B cell (primary cell): ENCODE results near the gene PWWP2B. TPM values are rescaled to one million over a fixed set of nuclear protein-coding genes. Genes with fewer than 3 reads are reported as not detected.

Experiments used
- ATAC-seq: fragments of 200-7000 bp; cut with Tn5 transposase; one replicate; pipeline ENCODE4 v1.10.0; 2021; ENCODE audit warnings: low read depth, mild to moderate bottlenecking, moderate number of reproducible peaks, moderate library complexity
- CTCF ChIA-PET: fragments of 350-600 bp; sonication (Branson Sonifier 250); formaldehyde crosslinking; loops from one replicate; lab custom pipeline; 2021; ENCODE audit warnings: antibody characterized with exemption, inconsistent platforms; lab: Charles Lee
- POLR2A ChIA-PET: fragments of 350-600 bp; sonication (Branson Sonifier 250); formaldehyde crosslinking; loops from one replicate; lab custom pipeline; 2021; ENCODE audit warnings: antibody characterized with exemption; lab: Charles Lee
- DNase-seq: peaks from one replicate; pipeline ENCODE4 v3.0.0; 2013
- H2AFZ ChIP-seq: 2 replicates; pipeline ENCODE4 v1.6.1; 2012; ENCODE audit warnings: mild to moderate bottlenecking, low read depth, low read length; ENCODE audit not compliant: insufficient read depth, poor library complexity, severe bottlenecking
- H3K27ac ChIP-seq, 2 donors: 1 replicate in 1 of 2; 2 replicates in 1 of 2; pipeline ENCODE4 v1.5.1; 2012 to 2013; ENCODE audit warnings: low read length in 2 of 2, mild to moderate bottlenecking in 2 of 2, moderate library complexity in 1 of 2
- H3K27me3 ChIP-seq, 4 experiments: fragments of 200-600 bp in 1 of 4; sonication (generic) in 1 of 4; replicated peaks in 1 of 4; 1 replicate in 2 of 4; 2 replicates in 2 of 4; pipeline versions ENCODE4 v1.6.1 to v1.7.0; 2013 to 2016; ENCODE audit warnings: low read length in 3 of 4, mild to moderate bottlenecking in 2 of 4, mixed read lengths in 1 of 4, moderate library complexity in 1 of 4; ENCODE audit not compliant: insufficient read depth in 4 of 4, control insufficient read depth in 3 of 4; ENCODE audit errors: control extremely low read depth in 1 of 4
- H3K36me3 ChIP-seq, 2 experiments: replicated peaks in 1 of 2; 1 replicate in 1 of 2; 2 replicates in 1 of 2; pipeline versions ENCODE4 v1.6.1 to v1.7.1; 2013; ENCODE audit warnings: low read length in 1 of 2; ENCODE audit not compliant: insufficient read depth in 2 of 2, control insufficient read depth in 1 of 2; ENCODE audit errors: control extremely low read depth in 1 of 2, extremely low read depth in 1 of 2
- H3K4me1 ChIP-seq, 2 donors: fragments of 200-600 bp in 1 of 2; sonication (generic) in 1 of 2; 1 replicate in 1 of 2; 2 replicates in 1 of 2; pipeline versions ENCODE4 v1.5.1 to v1.6.1; 2013 to 2017; ENCODE audit warnings: low read length in 2 of 2; ENCODE audit not compliant: control insufficient read depth in 2 of 2, insufficient read depth in 2 of 2
- H3K4me2 ChIP-seq: replicated peaks from 2 replicates; pipeline ENCODE3; 2012; ENCODE audit warnings: mild to moderate bottlenecking, low read depth, low read length; ENCODE audit not compliant: poor library complexity, severe bottlenecking
- H3K4me3 ChIP-seq, 5 experiments: fragments of 200-600 bp in 1 of 5; sonication (generic) in 1 of 5; 1 replicate in 3 of 5; 2 replicates in 2 of 5; pipeline versions ENCODE4 v1.5.1 to v1.7.0; 2011 to 2016; ENCODE audit warnings: low read length in 4 of 5, mild to moderate bottlenecking in 4 of 5, low read depth in 2 of 5, control low read depth in 1 of 5, moderate library complexity in 1 of 5; ENCODE audit not compliant: insufficient read depth in 1 of 5; ENCODE audit errors: control extremely low read depth in 1 of 5, extremely low read depth in 1 of 5
- H3K79me2 ChIP-seq: fragments of 200-600 bp; sonication (generic); one replicate; pipeline ENCODE4 v1.6.0; 2016; ENCODE audit warnings: low read length; ENCODE audit not compliant: control insufficient read depth, insufficient read depth
- H3K9ac ChIP-seq: fragments of 200-600 bp; sonication (generic); 2 replicates; pipeline ENCODE4 v1.6.1; 2017; ENCODE audit warnings: mild to moderate bottlenecking, low read length, moderate library complexity
- H3K9me3 ChIP-seq, 3 donors: one replicate each; pipeline versions ENCODE4 v1.6.1 to v1.7.1; 2013; ENCODE audit warnings: low read length in 2 of 3; ENCODE audit not compliant: control insufficient read depth in 2 of 3, insufficient read depth in 1 of 3; ENCODE audit errors: control extremely low read depth in 1 of 3
- H4K20me1 ChIP-seq: 2 replicates; pipeline ENCODE4 v1.6.0; 2012; ENCODE audit warnings: mild to moderate bottlenecking, low read length; ENCODE audit not compliant: insufficient read depth, control insufficient read depth, poor library complexity, severe bottlenecking
- H3K27ac Mint-ChIP-seq: one replicate; pipeline ENCODE4 v1.8.0; 2021; ENCODE audit warnings: mixed read lengths
- H3K27me3 Mint-ChIP-seq: one replicate; pipeline ENCODE4 v1.8.0; 2021; ENCODE audit warnings: mixed read lengths
- H3K4me1 Mint-ChIP-seq: one replicate; pipeline ENCODE4 v1.8.0; 2021; ENCODE audit warnings: mixed read lengths
- H3K4me3 Mint-ChIP-seq: one replicate; pipeline ENCODE4 v1.8.0; 2021; ENCODE audit warnings: mixed read lengths
- H3K9me3 Mint-ChIP-seq: one replicate; pipeline ENCODE4 v1.8.0; 2022; ENCODE audit warnings: mixed read lengths; ENCODE audit not compliant: insufficient read depth
- CTCF ChIP-seq: fragments of 200-600 bp; IDR thresholded peaks from one replicate; pipeline ENCODE4 v1.8.0; 2022; ENCODE audit warnings: antibody characterized with exemption, mild to moderate bottlenecking
- EZH2 ChIP-seq: IDR thresholded peaks from 2 replicates; pipeline ENCODE4 v1.6.1; 2012; ENCODE audit warnings: borderline replicate concordance, low read depth, mild to moderate bottlenecking, moderate library complexity, low read length; ENCODE audit not compliant: insufficient read depth, poor library complexity, severe bottlenecking
- WGBS: methylation state at CpG from one replicate; pipeline ENCODE4 v1.1.5; 2013; ENCODE audit warnings: missing lambda C conversion rate; ENCODE audit not compliant: insufficient coverage; 5-methylcytosine and 5-hydroxymethylcytosine counted together
- intact Hi-C: fragments of 100-400 bp; cut with micrococcal nuclease; formaldehyde crosslinking; loops from one replicate; pipeline ENCODE4 v1.10.0; 2022
- polyA plus RNA-seq: library from polyadenylated mRNA; depleted of rRNA; stranded (reverse); fragments of >200 nt; gene quantifications from 2 replicates; pipeline ENCODE4 v1.2.3, GENCODE V29; 2012
- total RNA-seq, 2 donors: library from RNA; stranded (reverse); fragments of 120-200 nt in 1 of 2; gene quantifications; 1 replicate in 1 of 2; 2 replicates in 1 of 2; pipeline versions ENCODE4 v1.2.3 to v1.2.4, GENCODE V29; 2013 to 2022

The PWWP2B gene
- total and polyA plus RNA-seq, 2 donors (not counting 1 experiment from before 2014, with no cell fraction given): 13.6 to 34.4 TPM

GRCh38 chr10:132408367-132408781 lies 11.4 kb downstream of the PWWP2B start:
- ChIA-PET POLR2A (interaction anchor here (1.4 kb wide), 1 partner anchor 11 kb away, joined by 4 read pairs; no protein-coding TSS in a partner anchor), CTCF (interaction anchor here (1.1 kb wide), 1 partner anchor 12 kb away, joined by 3 read pairs; no protein-coding TSS in a partner anchor)
- TF ChIP-seq CTCF (no peak), EZH2 (no peak)
- DNase-seq (no peak), ATAC-seq (peak; percentile 11)
- no peaks in the 10 kb centered on the region for H3K27me3 ChIP-seq
- Mint-ChIP-seq H3K27me3 (no peaks in the 10 kb centered on the region), H3K27ac (peak overlapping the region; percentile 6), H3K4me3 (peak overlapping the region; percentile 60), H3K4me1 (peaks cover 29% of the 10 kb centered on the region), H3K9me3 (no peaks in the 10 kb centered on the region)
- H3K36me3 ChIP-seq: peaks cover 0 to 28% of the 10 kb centered on the region in 2 experiments
- intact Hi-C loops: loop anchor here (1.0 kb wide), 1 partner anchor 10 kb away; no protein-coding TSS in a partner anchor
- H3K79me2 ChIP-seq: peaks cover 67% of the 10 kb centered on the region
- peak overlapping the region; percentile 33 to 66 for H3K27ac ChIP-seq
- H3K4me1 ChIP-seq: peaks cover 29 to 44% of the 10 kb centered on the region in 2 donors
- H3K4me2 ChIP-seq: peak overlapping the region; percentile 77
- WGBS: 32% methylated on average over 20 of the region's 20 CpGs
- H3K9ac ChIP-seq: peak overlapping the region; percentile 35
- no peaks in the 10 kb centered on the region for H3K9me3 ChIP-seq
- peak overlapping the region; percentile 51 for H2AFZ ChIP-seq
- H3K4me3 ChIP-seq: peak overlapping the region in 3 of 5 experiments; percentile 34 to 39 (median 36)
- H4K20me1 ChIP-seq: peaks cover 35% of the 10 kb centered on the region

- no peaks in the 10 kb centered on the region for H3K9me3 Mint-ChIP-seq
- Histone ChIP-seq H3K9ac (peak overlapping the region; percentile 35), H3K27ac (peak overlapping the region in 1 of 2 donors; percentile 33), H4K20me1 (peaks cover 32% of the 10 kb centered on the region), H3K27me3 (no peaks in the 10 kb centered on the region), H2AFZ (no peak overlapping the region), H3K4me1 (peaks cover 29 to 44% of the 10 kb centered on the region in 2 donors), H3K36me3 (peaks cover 0 to 28% of the 10 kb centered on the region in 2 experiments), H3K4me3 (no peak overlapping the region), H3K9me3 (no peaks in the 10 kb centered on the region), H3K79me2 (peaks cover 72% of the 10 kb centered on the region), H3K4me2 (peak overlapping the region; percentile 77)
- H3K4me1 Mint-ChIP-seq: peaks cover 30% of the 10 kb centered on the region
- ChIA-PET POLR2A (interaction anchor here (1.4 kb wide), 1 partner anchor 11 kb away, joined by 4 read pairs; no protein-coding TSS in a partner anchor), CTCF (interaction anchor here (1.1 kb wide), 1 partner anchor 11 kb away, joined by 3 read pairs; no protein-coding TSS in a partner anchor)
- H3K4me3 Mint-ChIP-seq: no peak overlapping the region
- 84% methylated on average over 22 of the region's 27 CpGs for WGBS
- intact Hi-C loops: loop anchor here (1.0 kb wide), 1 partner anchor 9 kb away; no protein-coding TSS in a partner anchor
- no peaks in the 10 kb centered on the region for H3K27me3 Mint-ChIP-seq
- H3K27ac Mint-ChIP-seq: no peak overlapping the region
- ATAC-seq (no peak), DNase-seq (no peak)
- TF ChIP-seq CTCF: no peak
- TF ChIP-seq EZH2: no peak
These were observed 12.0 kb downstream of the PWWP2B start for GRCh38 chr10:132408823-132409666.
